A673 (cell line): ENCODE results near the gene SLC23A2. TPM values are rescaled to one million over a fixed set of nuclear protein-coding genes. Genes with fewer than 3 reads are reported as not detected.
"Not testable (repeated sequence)": the region's sequence is repeated elsewhere in the genome, so short reads cannot be mapped to it uniquely, and the experiment has no call there.

Experiments used
- BruUV-seq: library from RNA; stranded (reverse); fragments of 400-500 nt; replicated peaks from 2 replicates; lab custom pipeline; 2021; lab: Mats Ljungman, UMichigan
- CTCF ChIA-PET: fragments of 300-600 bp; sonication (Branson Sonifier 250); formaldehyde crosslinking; loops from one replicate; lab custom pipeline; 2022; ENCODE audit warnings: antibody characterized with exemption; lab: Charles Lee
- POLR2A ChIA-PET: fragments of 300-600 bp; sonication (Branson Sonifier 250); formaldehyde crosslinking; loops from one replicate; lab custom pipeline; 2022; ENCODE audit warnings: antibody characterized with exemption; ENCODE audit not compliant: low non-redundant PET; lab: Charles Lee
- DNase-seq: peaks from one replicate; pipeline ENCODE4 v3.0.0-alpha.2; 2015; ENCODE audit warnings: low spot score
- H3K27ac ChIP-seq: fragments of 200-600 bp; sonication (generic); 2 replicates; pipeline ENCODE4 v1.5.1; 2016; ENCODE audit warnings: mixed run types, low read depth, mild to moderate bottlenecking, mixed read lengths, antibody characterized with exemption, low read length; ENCODE audit not compliant: poor library complexity, severe bottlenecking
- H3K27me3 ChIP-seq: fragments of 200-600 bp; sonication (generic); replicated peaks from 2 replicates; pipeline ENCODE4 v1.6.1; 2017; ENCODE audit warnings: mixed run types, low read depth, mild to moderate bottlenecking, mixed read lengths, antibody characterized with exemption, low read length; ENCODE audit not compliant: insufficient read depth, poor library complexity
- H3K36me3 ChIP-seq: fragments of 200-600 bp; sonication (generic); 2 replicates; pipeline ENCODE4 v1.6.1; 2016; ENCODE audit warnings: mixed run types, mild to moderate bottlenecking, mixed read lengths, antibody characterized with exemption, low read length; ENCODE audit not compliant: insufficient read depth, poor library complexity, severe bottlenecking
- H3K4me1 ChIP-seq: fragments of 200-600 bp; sonication (generic); 2 replicates; pipeline ENCODE4 v1.6.1; 2017; ENCODE audit warnings: mixed run types, mild to moderate bottlenecking, mixed read lengths, antibody characterized with exemption, low read length; ENCODE audit not compliant: insufficient read depth, poor library complexity, severe bottlenecking
- H3K4me3 ChIP-seq: fragments of 200-600 bp; sonication (generic); 2 replicates; pipeline ENCODE4 v1.5.1; 2016; ENCODE audit warnings: low read depth, mixed run types, mild to moderate bottlenecking, mixed read lengths, low read length; ENCODE audit not compliant: poor library complexity, severe bottlenecking
- H3K9me3 ChIP-seq: fragments of 200-600 bp; sonication (generic); 2 replicates; pipeline ENCODE4 v1.6.1; 2016; ENCODE audit warnings: mixed run types, low read depth, mild to moderate bottlenecking, mixed read lengths, antibody characterized with exemption, low read length; ENCODE audit not compliant: poor library complexity, severe bottlenecking
- EZH2 ChIP-seq: fragments of 200-600 bp; sonication (generic); IDR thresholded peaks from 2 replicates; pipeline ENCODE4 v1.6.1; 2017; ENCODE audit warnings: borderline replicate concordance, low read depth, mild to moderate bottlenecking, mixed read lengths, antibody characterized with exemption, low read length; ENCODE audit not compliant: poor library complexity, severe bottlenecking
- intact Hi-C: fragments of 100-400 bp; cut with micrococcal nuclease; formaldehyde crosslinking; loops from one replicate; pipeline ENCODE4 v1.10.0; 2022; ENCODE audit not compliant: unreplicated experiment
- total RNA-seq: library from RNA; stranded (reverse); gene quantifications from 2 replicates; pipeline ENCODE4 v1.2.3, GENCODE V29; 2021
- TF ChIP-seq, protein P1 (sequence below): fragments of 300-800, 200-600 bp; sonication (generic); conservative IDR thresholded peaks from 2 replicates; pipeline ENCODE4 v1.5.1; 2017; ENCODE audit warnings: low read depth, mild to moderate bottlenecking, antibody characterized with exemption, low read length, moderate library complexity, mixed read lengths

Gene SLC23A2
- total RNA-seq, 1 experiment from 2014 or later: 29.4 TPM

DNA sequence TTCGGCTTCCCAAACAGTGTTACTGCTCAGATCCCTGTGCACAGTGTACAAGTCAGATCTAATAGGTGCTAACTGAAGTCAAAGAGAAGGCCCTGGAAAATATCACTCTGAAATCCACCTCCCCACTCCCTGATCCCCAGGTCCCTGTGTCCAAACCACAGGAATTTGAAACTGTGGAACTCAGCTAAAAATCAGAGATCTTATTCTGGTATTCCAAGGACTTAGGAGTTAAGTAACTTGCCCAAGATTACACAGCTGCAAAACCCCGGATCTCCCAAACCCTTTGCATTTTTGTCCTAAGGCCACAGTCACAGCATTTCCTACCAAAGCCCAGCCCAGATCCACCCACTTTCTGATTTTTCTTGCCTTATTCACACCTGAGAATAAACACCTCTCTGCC, 32.3 kb upstream of the SLC23A2 start:
- TF ChIP-seq EZH2: no peak
- no peak for DNase-seq
- H3K9me3 ChIP-seq: no peaks in the 10 kb centered on the region
- H3K27me3 ChIP-seq: no peaks in the 10 kb centered on the region
- intact Hi-C loops: loop anchor here (10.0 kb wide), 1 partner anchor 59 kb away; no protein-coding TSS in a partner anchor
- H3K36me3 ChIP-seq: no peaks in the 10 kb centered on the region
- H3K4me1 ChIP-seq: no peaks in the 10 kb centered on the region
- ChIA-PET CTCF (no interaction called here), POLR2A (interaction anchor here (0.7 kb wide), 1 partner anchor 93 kb away, joined by 3 read pairs; the partner anchor contains the start of gene CDS2)
- H3K4me3 ChIP-seq: no peak overlapping the region
- no peak overlapping the region for H3K27ac ChIP-seq
- BruUV-seq: no TSS peak

DNA sequence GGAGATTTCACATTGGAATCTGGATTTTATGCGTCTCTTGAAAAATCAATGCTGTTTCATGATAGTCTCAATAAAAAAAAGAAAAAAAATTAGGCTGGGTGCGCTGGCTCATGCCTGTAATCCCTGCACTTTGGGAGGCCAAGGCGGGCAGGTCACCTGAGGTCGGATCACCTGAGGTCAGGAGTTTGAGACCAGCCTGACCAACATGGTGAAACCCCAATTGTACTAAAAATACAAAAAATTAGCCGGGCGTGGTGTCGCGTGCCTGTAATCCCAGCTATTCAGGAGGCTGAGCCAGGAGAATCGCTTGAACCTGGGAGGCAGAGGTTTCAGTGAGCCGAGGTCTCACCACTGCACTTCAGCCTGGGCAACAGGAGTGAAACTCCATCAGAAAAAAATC, 30.4 kb upstream of the SLC23A2 start:
- H3K4me1 ChIP-seq, BruUV-seq, H3K4me3 ChIP-seq, H3K9me3 ChIP-seq, DNase-seq, CTCF ChIA-PET, H3K27me3 ChIP-seq, H3K36me3 ChIP-seq, POLR2A ChIA-PET, H3K27ac ChIP-seq: not testable (repeated sequence)
- intact Hi-C loops: loop anchor here (10.0 kb wide), 1 partner anchor 57 kb away; no protein-coding TSS in a partner anchor

DNA sequence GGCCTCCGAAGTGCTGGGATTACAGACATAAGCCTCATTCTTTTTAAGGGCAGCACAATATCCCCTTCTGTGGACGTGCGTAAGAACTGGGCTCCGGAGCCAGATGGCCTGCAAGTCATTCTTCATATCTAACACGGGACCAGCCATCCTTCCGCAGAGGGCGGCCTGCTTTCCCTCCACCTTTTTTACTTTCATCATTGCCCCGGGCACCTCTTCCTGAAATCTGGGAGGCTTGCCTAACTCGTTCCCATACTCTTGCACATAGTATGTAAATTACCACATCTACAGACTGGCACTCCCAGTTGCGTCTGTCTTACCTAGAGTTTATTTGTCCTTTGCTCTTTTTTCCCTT, 29.9 kb upstream of the SLC23A2 start:
- no peak for DNase-seq
- intact Hi-C loops: loop anchor here (10.0 kb wide), 1 partner anchor 56 kb away; no protein-coding TSS in a partner anchor

DNA sequence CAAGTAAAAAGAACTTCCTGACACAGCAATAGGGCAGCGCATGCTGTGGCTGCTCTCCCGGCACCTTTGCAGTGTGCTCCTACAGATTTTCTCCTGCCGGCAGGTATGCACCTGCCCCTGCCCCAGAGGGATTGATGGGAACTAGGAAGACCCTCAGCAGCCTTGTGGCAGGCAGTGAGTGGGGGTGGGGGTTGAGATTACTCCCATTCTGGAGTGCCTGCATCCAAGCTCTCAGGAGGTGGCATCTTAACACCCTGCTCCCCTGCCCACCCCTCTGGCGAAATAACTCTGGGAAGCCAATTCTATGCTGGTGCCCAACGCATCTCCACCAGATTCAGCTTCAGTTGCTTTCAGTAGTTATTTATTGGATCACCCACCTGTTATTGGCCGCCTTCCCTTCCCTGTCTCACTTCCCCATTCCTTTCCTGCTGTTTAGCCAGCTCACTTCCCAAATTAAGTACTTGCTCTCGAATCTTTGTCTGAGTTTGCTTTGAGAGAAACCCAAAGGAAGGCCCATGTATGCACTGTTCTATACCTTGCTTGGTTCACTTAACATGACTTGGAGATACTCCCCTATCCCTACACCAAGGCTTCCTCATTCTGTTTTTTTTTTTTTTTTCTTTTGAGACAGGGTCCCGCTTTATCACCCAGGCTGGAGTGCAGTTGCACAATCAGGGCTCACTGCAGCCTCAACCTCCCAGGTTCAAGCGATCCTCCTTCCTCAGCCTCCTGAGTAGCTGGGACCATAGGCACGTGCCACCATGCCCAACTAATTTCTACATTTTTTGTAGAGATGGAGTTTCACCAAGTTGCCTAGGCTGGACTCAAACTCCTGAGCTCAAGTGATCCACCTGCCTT, 29.3 kb upstream of the SLC23A2 start:
- CTCF ChIA-PET: interaction anchor here (0.6 kb wide), 1 partner anchor 32 kb away, joined by 7 read pairs; no protein-coding TSS in a partner anchor
- TF ChIP-seq, protein P1, sequence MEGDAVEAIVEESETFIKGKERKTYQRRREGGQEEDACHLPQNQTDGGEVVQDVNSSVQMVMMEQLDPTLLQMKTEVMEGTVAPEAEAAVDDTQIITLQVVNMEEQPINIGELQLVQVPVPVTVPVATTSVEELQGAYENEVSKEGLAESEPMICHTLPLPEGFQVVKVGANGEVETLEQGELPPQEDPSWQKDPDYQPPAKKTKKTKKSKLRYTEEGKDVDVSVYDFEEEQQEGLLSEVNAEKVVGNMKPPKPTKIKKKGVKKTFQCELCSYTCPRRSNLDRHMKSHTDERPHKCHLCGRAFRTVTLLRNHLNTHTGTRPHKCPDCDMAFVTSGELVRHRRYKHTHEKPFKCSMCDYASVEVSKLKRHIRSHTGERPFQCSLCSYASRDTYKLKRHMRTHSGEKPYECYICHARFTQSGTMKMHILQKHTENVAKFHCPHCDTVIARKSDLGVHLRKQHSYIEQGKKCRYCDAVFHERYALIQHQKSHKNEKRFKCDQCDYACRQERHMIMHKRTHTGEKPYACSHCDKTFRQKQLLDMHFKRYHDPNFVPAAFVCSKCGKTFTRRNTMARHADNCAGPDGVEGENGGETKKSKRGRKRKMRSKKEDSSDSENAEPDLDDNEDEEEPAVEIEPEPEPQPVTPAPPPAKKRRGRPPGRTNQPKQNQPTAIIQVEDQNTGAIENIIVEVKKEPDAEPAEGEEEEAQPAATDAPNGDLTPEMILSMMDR: no peak
- TF ChIP-seq EZH2: no peak
- no peaks in the 10 kb centered on the region for H3K36me3 ChIP-seq
- no peak for DNase-seq
- no TSS peak for BruUV-seq
- H3K4me1 ChIP-seq: no peaks in the 10 kb centered on the region
- H3K27ac ChIP-seq: no peak overlapping the region
- intact Hi-C loops: loop anchor here (10.0 kb wide), 1 partner anchor 56 kb away; no protein-coding TSS in a partner anchor
- POLR2A ChIA-PET: no interaction called here
- no peaks in the 10 kb centered on the region for H3K27me3 ChIP-seq
- no peak overlapping the region for H3K4me3 ChIP-seq
- H3K9me3 ChIP-seq: no peaks in the 10 kb centered on the region

More for the DNA sequence above, 29.9 kb upstream of the SLC23A2 start:
- H3K27ac ChIP-seq: no peak overlapping the region
- H3K4me1 ChIP-seq: no peaks in the 10 kb centered on the region
- H3K27me3 ChIP-seq: no peaks in the 10 kb centered on the region
- no TSS peak for BruUV-seq
- ChIA-PET POLR2A (no interaction called here), CTCF (no interaction called here)
- no peak overlapping the region for H3K4me3 ChIP-seq
- H3K36me3 ChIP-seq: no peaks in the 10 kb centered on the region
- TF ChIP-seq, protein P1: no peak
- no peak for TF ChIP-seq EZH2
- H3K9me3 ChIP-seq: no peaks in the 10 kb centered on the region

DNA sequence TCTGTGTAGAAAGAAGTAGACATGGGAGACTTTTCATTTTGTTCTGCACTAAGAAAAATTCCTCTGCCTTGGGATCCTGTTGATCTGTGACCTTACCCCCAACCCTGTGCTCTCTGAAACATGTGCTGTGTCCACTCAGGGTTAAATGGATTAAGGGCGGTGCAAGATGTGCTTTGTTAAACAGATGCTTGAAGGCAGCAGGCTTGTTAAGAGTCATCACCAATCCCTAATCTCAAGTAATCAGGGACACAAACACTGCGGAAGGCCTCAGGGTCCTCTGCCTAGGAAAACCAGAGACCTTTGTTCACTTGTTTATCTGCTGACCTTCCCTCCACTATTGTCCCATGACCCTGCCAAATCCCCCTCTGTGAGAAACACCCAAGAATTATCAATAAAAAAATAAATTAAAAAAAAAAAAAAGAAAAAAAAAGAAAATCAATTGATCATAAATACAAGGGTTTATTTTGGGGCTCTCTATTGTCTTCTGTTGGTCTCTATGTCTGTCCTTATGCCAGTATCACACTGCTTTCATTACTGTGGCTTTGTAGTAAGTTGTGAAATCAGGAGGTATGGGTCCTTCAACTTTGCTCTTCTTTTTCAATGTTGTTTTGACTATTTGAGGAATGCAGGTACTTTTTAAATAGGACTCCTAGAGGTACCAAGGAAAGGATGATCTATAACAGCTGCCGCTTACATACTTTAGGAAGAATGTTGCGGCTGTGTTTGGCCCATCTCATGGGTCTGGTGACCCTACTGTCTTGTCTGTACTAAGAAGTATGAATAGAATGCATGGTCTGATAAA, 27.1 kb upstream of the SLC23A2 start:
- H3K27ac ChIP-seq, intact Hi-C loops, DNase-seq, BruUV-seq, H3K27me3 ChIP-seq, H3K9me3 ChIP-seq, H3K4me1 ChIP-seq, H3K36me3 ChIP-seq, H3K4me3 ChIP-seq, CTCF ChIA-PET, POLR2A ChIA-PET: not testable (repeated sequence)
